Activated B cell treated with CpG ODN at 0.5 μM for 24 hours (primary cell): ENCODE results near the gene ITGAX. TPM values are rescaled to one million over a fixed set of nuclear protein-coding genes. Genes with fewer than 3 reads are reported as not detected.

Source experiments
- ATAC-seq: fragments of 200-7000 bp; cut with Tn5 transposase; one replicate; pipeline ENCODE4 v1.10.0; 2021; ENCODE audit warnings: low read depth, mild to moderate bottlenecking, moderate library complexity
- CTCF ChIA-PET: fragments of 350-600 bp; sonication (Branson Sonifier 250); formaldehyde crosslinking; loops from one replicate; lab custom pipeline; 2021; ENCODE audit warnings: antibody characterized with exemption; lab: Charles Lee
- POLR2A ChIA-PET: fragments of 350-600 bp; sonication (Branson Sonifier 250); formaldehyde crosslinking; loops from one replicate; lab custom pipeline; 2021; ENCODE audit warnings: antibody characterized with exemption; lab: Charles Lee
- DNase-seq: peaks from one replicate; pipeline ENCODE4 v3.0.0; 2022
- H3K27ac Mint-ChIP-seq: one replicate; pipeline ENCODE4 v1.8.0; 2020; ENCODE audit warnings: mixed read lengths
- H3K27me3 Mint-ChIP-seq: one replicate; pipeline ENCODE4 v1.8.0; 2021; ENCODE audit warnings: mixed read lengths
- H3K36me3 Mint-ChIP-seq: one replicate; pipeline ENCODE4 v1.8.0; 2021; ENCODE audit warnings: low read depth, mixed read lengths
- H3K4me1 Mint-ChIP-seq: one replicate; pipeline ENCODE4 v1.8.0; 2021; ENCODE audit warnings: mixed read lengths
- H3K4me3 Mint-ChIP-seq: one replicate; pipeline ENCODE4 v1.8.0; 2020; ENCODE audit warnings: mild to moderate bottlenecking, mixed read lengths
- H3K9me3 Mint-ChIP-seq: one replicate; pipeline ENCODE4 v1.8.0; 2020; ENCODE audit warnings: mixed read lengths
- CTCF ChIP-seq: fragments of 200-600 bp; IDR thresholded peaks from one replicate; pipeline ENCODE4 v1.8.0; 2022; ENCODE audit warnings: antibody characterized with exemption, mild to moderate bottlenecking
- intact Hi-C: fragments of 100-400 bp; cut with micrococcal nuclease; formaldehyde crosslinking; loops from one replicate; pipeline ENCODE4 v1.15.1; 2024
- total RNA-seq: library from RNA; stranded (reverse); gene quantifications from 2 replicates; pipeline ENCODE4 v1.2.3, GENCODE V29; 2022

Gene ITGAX
- total RNA-seq, 1 donor from 2014 or later = 100 TPM

GRCh38 chr16:31420037-31420436 lies 65.1 kb downstream of the ITGAX start:
- H3K36me3 Mint-ChIP-seq = no peaks in the 10 kb centered on the region
- H3K4me1 Mint-ChIP-seq = no peaks in the 10 kb centered on the region
- CTCF ChIA-PET = no interaction called here
- POLR2A ChIA-PET = no interaction called here
- TF ChIP-seq CTCF = no peak
- H3K27me3 Mint-ChIP-seq = peaks cover 16% of the 10 kb centered on the region
- no peak overlapping the region for H3K4me3 Mint-ChIP-seq
- DNase-seq (no peak), ATAC-seq (no peak)
- intact Hi-C loops = no loop called here
- no peak overlapping the region for H3K27ac Mint-ChIP-seq
- H3K9me3 Mint-ChIP-seq = no peaks in the 10 kb centered on the region

- no peak for TF ChIP-seq CTCF
- no peaks in the 10 kb centered on the region for H3K36me3 Mint-ChIP-seq
- intact Hi-C loops = no loop called here
- CTCF ChIA-PET = no interaction called here
- ATAC-seq (no peak), DNase-seq (no peak)
- POLR2A ChIA-PET = no interaction called here
- H3K4me3 Mint-ChIP-seq = no peak overlapping the region
- H3K27ac Mint-ChIP-seq = no peak overlapping the region
- H3K4me1 Mint-ChIP-seq = no peaks in the 10 kb centered on the region
- no peaks in the 10 kb centered on the region for H3K9me3 Mint-ChIP-seq
- H3K27me3 Mint-ChIP-seq = peaks cover 13% of the 10 kb centered on the region
Observed at GRCh38 chr16:31421587-31421986, 66.6 kb downstream of the ITGAX start.

- Mint-ChIP-seq H3K27me3 (peaks cover 12% of the 10 kb centered on the region), H3K9me3 (no peaks in the 10 kb centered on the region), H3K36me3 (no peaks in the 10 kb centered on the region), H3K27ac (no peak overlapping the region), H3K4me1 (no peaks in the 10 kb centered on the region), H3K4me3 (no peak overlapping the region)
- ATAC-seq (no peak), DNase-seq (no peak)
- intact Hi-C loops = no loop called here
- ChIA-PET POLR2A (no interaction called here), CTCF (no interaction called here)
- no peak for TF ChIP-seq CTCF
Observed at GRCh38 chr16:31423241-31423640, 68.3 kb downstream of the ITGAX start.

- intact Hi-C loops = no loop called here
- no peak overlapping the region for H3K4me3 Mint-ChIP-seq
- no peak for TF ChIP-seq CTCF
- no peaks in the 10 kb centered on the region for H3K36me3 Mint-ChIP-seq
- H3K27me3 Mint-ChIP-seq = peaks cover 12% of the 10 kb centered on the region
- DNase-seq = no peak
- H3K4me1 Mint-ChIP-seq = no peaks in the 10 kb centered on the region
- CTCF ChIA-PET = no interaction called here
- POLR2A ChIA-PET = no interaction called here
- H3K27ac Mint-ChIP-seq = no peak overlapping the region
- no peaks in the 10 kb centered on the region for H3K9me3 Mint-ChIP-seq
- ATAC-seq = no peak
Observed at GRCh38 chr16:31423801-31424200, 68.8 kb downstream of the ITGAX start.

GRCh38 chr16:31427441-31428278 lies 72.7 kb downstream of the ITGAX start:
- POLR2A ChIA-PET = interaction anchor here (0.6 to 1.1 kb wide), 2 partner anchors 32 to 212 kb away, joined by 4 to 6 read pairs; partner anchors contain the start of gene ARMC5
- CTCF ChIA-PET = no interaction called here
- Mint-ChIP-seq H3K27me3 (peaks cover 10% of the 10 kb centered on the region), H3K27ac (no peak overlapping the region), H3K36me3 (no peaks in the 10 kb centered on the region), H3K4me3 (peak overlapping the region; percentile 15), H3K9me3 (no peaks in the 10 kb centered on the region), H3K4me1 (no peaks in the 10 kb centered on the region)
- intact Hi-C loops = no loop called here
- DNase-seq = peak; percentile 52
- peak; percentile 62 for ATAC-seq
- no peak for TF ChIP-seq CTCF
